GM21367 (cell line): Measurements from ENCODE around the gene TTC39A.
"Not testable (repeated sequence)": the region's sequence is repeated elsewhere in the genome, so short reads cannot be mapped to it uniquely, and the experiment has no call there.

ENCODE experiments used
- ATAC-seq: cut with Tn5 transposase; IDR thresholded peaks from one replicate; pipeline ENCODE4 v1.9.1; 2021; ENCODE audit not compliant: unreplicated experiment

The TTC39A gene

DNA sequence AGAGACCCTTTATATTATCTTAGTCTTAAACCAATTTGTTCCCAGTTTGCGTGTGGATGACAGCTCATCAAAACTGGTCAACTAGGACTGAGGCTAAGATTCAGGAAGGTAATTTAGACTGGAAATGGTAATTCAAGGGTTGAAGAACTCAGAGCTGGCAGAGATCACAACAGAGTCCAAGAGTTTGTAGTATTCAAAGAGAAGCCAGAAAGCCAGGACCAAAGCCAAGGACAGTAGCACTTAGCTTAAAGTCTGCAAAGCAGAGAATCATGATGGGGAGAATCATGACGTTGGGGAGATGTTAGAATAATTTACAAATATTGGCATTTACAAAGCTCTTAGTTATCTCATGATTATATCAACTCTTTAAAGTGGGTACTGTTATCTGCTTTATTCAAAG lies 61.7 kb downstream of the TTC39A start:
- no peak for ATAC-seq

DNA sequence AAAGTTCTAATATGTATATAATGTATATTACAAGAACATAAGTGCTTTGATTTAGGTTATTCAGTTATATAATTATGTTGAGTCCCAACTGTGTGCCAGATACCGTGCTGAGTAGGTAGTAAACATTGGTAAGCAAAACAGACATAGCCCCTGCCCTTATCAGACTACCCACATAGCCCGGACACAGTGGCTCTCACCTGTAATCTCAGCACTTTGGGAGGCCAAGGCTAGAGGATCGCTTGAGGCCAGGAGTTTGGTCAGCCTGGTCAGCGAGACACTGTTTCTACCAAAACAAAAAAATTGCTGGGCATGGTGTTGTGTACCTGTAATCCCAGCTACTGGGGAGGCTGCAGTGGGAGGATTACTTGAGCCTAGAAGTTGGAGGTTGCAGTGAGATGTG lies 63.6 kb downstream of the TTC39A start:
- no peak for ATAC-seq

DNA sequence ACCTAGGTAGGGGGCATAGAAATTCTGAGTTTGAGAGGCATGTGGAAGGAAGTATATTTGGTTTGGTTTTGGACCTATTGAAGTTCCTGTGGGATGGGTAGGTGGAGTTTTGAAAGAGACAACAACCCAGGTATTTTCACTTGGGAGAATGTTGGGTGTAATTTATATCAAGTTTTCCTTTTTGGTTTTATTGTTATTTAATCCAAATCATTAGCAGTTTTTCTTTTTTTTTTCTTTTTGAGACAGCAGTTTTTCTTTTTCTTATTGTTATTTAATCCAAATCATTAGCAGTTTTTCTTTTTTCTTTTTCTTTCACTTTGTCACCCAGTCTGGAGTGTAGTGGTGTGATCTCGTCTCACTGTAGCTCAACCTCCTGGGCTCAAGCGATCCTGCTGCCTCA lies 64.2 kb downstream of the TTC39A start:
- no peak for ATAC-seq

DNA sequence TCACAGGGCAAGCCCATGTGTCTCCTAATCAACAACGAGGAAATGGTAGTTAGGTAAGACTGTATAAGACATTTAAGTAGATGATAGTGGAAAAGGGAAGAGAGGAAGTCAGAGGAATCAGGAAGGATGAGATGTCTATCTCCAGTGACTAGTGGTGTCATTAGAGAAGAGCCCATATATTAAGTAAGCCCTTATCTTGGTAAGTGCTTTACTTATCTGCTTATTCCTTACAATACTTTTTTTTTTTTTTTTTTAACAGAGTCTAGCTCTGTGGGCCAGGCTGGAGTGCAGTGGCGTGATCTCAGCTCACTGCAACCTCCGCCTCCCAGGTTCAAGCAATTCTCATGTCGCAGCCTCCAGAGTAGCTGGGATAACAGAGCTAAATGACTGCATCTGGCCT lies 64.7 kb downstream of the TTC39A start:
- ATAC-seq = no peak

DNA sequence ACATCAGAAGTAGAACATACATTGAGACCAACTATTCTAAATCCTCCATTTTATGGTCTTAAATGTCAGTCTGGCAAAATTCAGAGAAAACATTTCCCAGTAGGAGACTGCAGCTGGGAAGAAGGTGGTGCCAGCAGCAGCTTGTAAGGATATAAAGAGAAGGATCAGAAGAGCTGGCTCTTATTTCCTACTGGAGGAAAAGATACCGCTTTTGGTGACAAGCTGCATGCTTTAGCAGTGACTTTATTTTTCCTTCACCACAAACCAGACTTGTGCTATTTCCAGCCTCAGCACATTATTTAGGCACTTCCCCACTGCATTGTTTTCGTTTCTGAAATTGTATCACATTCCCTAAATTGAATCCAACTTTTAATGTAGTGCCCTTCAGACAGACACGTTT lies 65.9 kb downstream of the TTC39A start:
- ATAC-seq = no peak

DNA sequence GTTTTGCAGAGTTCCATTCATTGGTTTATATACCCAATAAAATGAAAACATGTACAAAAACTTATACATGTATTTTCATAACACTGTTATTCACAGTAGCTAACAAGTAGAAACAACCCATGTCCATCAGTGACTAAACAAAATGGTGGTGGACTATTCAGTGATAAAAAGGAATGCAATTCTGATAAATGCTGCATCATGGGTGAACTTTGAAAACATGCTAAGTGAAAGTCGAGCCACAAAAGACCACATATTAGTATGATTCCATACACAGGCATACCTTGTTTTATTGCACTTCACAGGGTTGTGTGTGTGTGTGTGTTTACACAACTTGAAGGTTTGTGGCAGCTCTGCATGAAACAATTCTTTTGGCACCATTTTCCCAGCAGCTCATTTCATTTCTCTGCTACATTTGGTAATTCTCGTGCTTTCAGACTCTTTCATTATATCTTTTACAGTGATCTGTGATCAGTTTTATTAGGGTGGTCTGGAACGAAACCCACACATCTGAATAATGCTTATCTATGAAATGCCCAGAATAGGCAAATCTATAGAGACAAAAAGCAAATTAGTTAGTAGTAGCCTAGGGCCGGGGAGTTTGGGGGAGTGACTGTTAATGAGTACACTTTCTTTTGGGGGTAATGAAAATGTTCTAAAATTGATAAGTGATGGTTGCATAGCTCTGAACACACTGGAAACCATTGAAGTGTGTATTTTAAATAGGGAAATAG lies 67.0 kb downstream of the TTC39A start:
- no peak for ATAC-seq

DNA sequence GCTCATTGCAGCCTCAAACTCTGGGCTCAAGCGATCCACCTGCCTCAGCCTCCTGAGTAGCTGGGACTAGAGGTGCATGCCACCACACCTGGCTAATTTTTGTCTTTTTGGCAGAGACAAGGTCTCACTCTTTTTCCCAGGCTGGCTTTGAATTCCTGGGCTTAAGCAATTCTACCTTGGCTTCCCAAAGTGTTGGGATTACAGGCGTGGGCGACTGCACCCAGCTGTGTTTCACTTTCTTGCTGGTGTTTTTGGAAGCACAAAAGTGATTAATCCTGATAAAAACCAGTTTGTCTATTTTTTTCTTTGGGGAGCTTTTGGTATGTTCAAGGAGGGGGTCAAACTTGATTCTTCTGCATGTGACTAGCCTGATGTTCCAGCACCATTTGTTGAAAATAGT lies 75.0 kb downstream of the TTC39A start:
- ATAC-seq = no peak

DNA sequence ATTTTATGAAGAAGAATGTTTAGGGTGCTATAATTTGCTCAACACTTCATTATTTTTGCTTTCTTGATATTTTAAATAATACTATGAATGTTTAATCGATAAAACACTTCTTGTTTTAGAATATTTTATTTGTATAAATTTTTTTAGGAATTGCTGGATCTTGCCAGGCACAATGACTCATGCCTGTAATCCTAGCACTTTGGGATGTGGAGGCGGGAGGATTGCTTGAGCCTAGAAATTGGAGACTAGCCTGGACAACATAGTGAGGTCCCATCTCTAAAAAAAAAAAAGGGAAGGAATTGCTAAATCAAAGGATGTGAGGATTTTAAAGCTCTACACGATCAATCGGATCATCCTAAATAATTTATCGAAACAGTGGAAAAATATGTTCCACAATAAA lies 76.7 kb downstream of the TTC39A start:
- no peak for ATAC-seq

DNA sequence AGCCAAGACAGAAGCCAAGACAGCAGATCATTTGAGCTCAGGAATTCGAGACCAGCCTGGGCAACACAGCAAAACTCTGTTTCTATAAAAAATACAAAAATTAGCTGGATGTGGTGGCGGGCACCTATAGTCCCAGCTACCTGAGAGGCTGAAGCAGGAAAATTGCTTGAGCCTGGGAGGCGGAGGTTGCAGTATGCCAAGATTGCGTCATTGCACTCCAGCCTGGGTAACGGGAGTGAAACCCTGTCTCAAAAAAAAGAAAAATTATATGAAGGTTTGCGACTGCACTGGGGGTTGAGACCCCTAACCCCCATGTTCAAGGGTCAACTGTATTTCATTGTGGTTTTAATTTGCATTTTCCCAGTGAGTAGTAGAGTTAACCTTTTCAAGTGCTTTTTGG lies 78.0 kb downstream of the TTC39A start:
- no peak for ATAC-seq

DNA sequence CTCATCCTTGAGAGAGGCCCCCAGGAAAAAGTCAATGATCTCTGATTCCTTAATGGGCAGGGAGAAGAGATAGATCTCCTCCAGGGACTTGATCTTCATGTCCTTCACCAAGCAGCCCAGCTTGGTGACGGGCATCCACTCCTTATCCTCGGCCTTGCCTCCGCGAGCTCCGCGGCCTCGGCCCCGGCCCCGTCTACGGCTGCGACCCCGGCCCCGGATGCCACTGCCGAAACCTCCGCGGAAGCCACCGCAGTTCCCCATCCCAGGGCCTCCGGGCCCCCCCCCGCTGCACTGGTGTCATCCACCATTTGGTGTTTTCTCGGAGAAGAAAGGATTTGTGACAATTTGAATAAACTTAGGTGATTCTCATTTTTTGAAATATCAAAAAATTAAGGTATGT lies 79.2 kb downstream of the TTC39A start:
- not testable (repeated sequence) for ATAC-seq

DNA sequence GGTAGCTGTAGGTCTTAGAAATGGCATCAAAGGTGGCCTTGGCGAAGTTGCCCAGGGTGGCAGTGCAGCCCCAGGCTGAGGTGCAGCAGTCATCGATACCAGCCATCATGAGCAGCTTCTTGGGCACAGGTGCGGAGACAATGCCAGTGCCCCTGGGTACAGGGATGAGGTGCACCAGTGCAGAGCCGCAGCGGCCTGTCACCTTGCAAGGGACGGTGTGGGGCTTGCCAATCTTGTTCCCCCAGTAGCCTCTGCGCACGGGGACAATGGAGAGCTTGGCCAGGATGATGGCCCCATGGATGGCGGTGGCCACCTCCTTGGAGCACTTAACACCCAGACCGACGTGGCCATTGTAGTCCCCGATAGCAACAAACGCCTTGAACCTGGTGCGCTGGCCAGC lies 79.6 kb downstream of the TTC39A start:
- ATAC-seq = not testable (repeated sequence)

DNA sequence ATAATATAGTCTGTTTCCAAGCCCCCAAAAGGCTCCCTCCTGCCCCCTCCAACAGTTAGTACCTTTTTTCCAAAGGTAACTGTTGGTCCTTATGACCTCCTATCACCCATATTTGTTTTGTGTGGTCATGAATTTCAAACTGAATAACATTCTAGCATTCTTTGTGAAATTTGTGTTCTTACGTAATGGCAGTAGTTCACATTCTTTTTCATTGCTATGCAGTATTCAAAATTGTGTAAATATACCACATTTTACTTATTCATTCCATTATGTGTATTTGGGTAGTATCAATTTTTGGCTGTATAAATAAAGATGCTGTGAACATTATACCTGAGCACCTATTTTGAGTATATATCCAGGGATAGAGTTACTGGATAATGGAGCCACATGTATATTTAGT lies 80.9 kb downstream of the TTC39A start:
- no peak for ATAC-seq

DNA sequence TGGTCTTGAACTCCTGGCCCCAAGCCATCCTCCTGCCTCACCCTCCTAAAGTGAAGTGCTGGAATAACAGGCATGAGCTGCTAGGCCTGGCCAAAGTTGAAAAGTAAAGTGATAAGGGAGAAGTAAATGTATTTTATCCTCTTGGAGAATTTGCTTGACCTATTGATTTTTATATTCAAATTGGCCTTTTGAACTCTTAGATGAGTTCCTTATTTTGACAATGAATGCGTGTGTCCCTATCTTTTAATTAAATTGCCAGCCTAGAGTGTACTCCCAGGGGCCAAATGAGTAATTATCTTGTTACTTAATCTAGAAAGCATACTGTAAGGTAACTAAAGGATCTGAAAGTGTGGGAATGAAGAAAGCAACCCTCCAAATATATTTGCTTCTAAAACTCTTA lies 82.9 kb downstream of the TTC39A start:
- ATAC-seq = no peak

DNA sequence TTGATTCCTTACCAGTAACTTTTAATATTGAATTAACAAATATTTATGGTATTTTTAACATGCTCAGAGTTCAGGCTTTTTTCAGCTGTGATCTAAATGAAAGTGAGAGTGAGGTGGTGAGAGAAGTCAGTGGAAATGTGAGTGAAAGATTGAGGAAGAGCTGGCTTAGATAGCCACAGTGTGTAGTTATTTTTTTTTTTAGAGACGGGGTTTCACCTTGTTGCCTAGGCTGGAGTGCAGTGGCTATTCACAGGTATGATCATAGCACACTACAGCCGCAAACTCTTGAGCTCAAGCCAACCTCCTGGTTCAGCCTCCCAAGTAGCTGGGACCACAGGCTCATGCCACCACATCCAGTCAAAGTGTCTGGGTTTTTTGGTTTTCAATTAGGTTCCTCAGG lies 83.3 kb downstream of the TTC39A start:
- ATAC-seq = peak; percentile 79

DNA sequence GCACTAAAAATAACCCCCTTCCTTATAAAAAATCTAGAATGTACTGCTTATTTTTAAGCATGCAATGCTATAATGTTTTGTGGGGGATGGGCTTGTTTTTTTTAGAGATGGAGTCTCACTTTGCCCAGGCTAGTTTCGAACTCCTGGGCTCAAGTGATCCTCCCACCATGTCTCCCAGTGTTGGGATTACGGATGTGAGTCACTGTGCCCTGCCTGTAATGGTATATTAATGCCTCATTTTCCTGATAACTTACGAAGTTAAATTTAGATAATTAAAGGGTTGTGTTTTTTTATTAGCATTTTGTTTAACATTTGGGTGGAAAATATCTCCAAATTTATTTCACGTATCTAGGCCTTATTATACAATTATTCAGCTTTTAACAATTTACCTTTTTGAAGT lies 87.8 kb downstream of the TTC39A start:
- ATAC-seq = no peak

DNA sequence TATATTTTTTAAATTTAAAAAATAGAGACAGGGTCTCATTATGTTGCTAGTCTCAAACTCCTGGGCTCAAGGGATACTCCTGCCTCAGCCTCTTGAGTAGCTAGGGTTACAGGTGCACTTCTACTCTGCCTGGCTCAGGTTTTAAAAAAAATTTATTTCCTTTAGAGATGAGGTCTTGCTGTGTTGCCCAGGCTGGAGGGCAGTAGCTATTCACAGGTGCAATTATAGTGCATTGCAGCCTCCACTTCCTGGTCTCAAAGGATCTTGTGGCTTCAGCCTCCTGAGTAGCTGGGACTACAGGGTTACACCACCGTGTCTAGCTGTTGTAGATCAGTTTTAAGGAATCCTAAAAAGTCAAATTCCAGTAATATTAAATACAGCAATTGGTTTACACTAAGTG lies 89.2 kb downstream of the TTC39A start:
- ATAC-seq = no peak

DNA sequence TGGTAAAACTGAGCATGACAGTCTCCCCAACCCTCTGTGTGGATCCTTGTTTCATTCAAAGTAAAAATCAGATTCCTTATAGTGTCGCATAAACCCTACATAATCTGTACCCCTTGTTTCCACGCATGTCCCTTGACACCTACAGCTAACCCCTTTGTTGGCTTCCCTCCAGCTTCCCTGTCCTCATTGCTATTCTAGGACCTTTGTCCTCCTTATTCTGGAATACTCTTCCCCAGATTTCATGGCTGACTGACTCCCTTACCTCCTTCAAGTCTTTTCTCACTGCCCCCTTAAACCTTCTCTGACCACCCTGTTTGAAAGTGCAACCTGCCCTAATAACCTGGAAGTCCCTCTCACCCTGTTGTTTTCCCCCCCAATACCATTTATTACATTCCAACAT lies 90.3 kb downstream of the TTC39A start:
- no peak for ATAC-seq

DNA sequence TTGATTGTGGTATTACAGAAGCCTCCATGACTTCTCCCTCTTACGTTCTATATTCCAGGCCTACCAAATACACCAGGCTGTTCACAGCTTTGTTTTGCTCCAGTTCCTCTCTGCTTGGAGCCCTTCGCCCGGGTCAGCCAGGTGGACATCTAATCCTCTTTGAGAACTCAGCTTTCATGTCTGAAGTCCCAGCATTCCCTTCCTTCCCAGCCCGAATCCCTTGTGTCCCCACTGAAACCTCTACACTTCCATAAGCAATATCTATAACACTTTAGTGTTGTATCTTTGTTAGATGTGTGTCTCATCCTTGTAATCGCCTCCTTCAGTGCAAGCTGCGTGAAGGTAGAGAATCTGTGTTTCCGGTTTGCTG lies 92.3 kb downstream of the TTC39A start:
- no peak for ATAC-seq

DNA sequence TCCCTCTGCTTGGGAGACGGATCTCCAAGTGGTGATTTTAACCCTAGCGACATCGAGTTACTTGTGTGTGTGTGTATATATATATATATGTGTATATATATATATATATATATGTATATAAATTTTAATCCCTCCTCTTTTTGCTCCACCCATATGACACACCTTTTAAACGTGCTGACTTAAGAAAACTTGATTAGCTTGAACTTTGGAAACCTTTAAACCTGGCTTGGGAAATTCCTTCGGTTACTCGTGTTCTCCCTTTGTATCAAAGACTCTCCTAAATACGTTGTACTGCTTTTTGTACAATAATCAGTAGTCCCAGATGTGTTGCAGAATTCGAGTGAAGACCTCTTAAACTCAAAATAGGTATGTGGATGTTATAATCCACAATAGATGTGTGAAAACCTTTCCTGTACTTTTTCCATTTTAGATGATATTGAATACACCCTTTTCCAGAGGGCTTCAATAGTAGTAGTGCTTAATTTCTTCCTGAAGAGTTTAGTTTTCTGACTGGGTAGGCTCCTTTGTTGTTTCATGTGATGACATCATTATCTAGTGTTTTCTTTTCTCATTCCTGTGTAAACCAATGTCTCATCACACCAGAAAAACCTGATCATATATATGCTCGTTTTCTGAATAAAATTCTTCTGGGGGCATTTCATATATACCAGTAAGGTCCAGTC lies 92.9 kb downstream of the TTC39A start:
- no peak for ATAC-seq
